ENCODE results near the gene KCNQ5.
A peak's percentile ranks its signal among the peaks of the same experiment; 100 is the strongest.
"Not testable (repeated sequence)": the region's sequence is repeated elsewhere in the genome, so short reads cannot be mapped to it uniquely, and the experiment has no call there.

KCNQ5 gene

GRCh38 chr6:72621291-72622093, at the start of gene KCNQ5:
Gene KCNQ5 (plus strand): TSS chr6:72622064.
- peak; percentile 2 for DNase-seq

- DNase-seq: no peak
These were observed 42.0 kb upstream of the KCNQ5 start for GRCh38 chr6:72579865-72580264.

GRCh38 chr6:72580281-72580940, 41.5 kb upstream of the KCNQ5 start:
- DNase-seq: no peak

- DNase-seq: not testable (repeated sequence)
These were observed 40.9 kb upstream of the KCNQ5 start for GRCh38 chr6:72580950-72581349.

GRCh38 chr6:72588155-72588554, 33.7 kb upstream of the KCNQ5 start:
- no peak for DNase-seq

- DNase-seq: no peak
These were observed 32.8 kb upstream of the KCNQ5 start for GRCh38 chr6:72589096-72589495.

GRCh38 chr6:72595812-72596211, 26.1 kb upstream of the KCNQ5 start:
- DNase-seq: no peak

GRCh38 chr6:72616406-72617015, 5.4 kb upstream of the KCNQ5 start:
- DNase-seq: no peak

- DNase-seq: no peak
These were observed 4.1 kb upstream of the KCNQ5 start for GRCh38 chr6:72617721-72618120.

- peak; percentile 75 for DNase-seq
These were observed 1.8 kb upstream of the KCNQ5 start for GRCh38 chr6:72619883-72620696.

- no peak for DNase-seq
These were observed 983 bp upstream of the KCNQ5 start for GRCh38 chr6:72620871-72621290.

- DNase-seq: peak; percentile 53
These were observed 453 bp downstream of the KCNQ5 start for GRCh38 chr6:72622094-72622940.

- DNase-seq: no peak
These were observed 1.9 kb downstream of the KCNQ5 start for GRCh38 chr6:72623808-72624207.

GRCh38 chr6:72624557-72625160, 2.8 kb downstream of the KCNQ5 start:
- DNase-seq: no peak

GRCh38 chr6:72626126-72626525, 4.3 kb downstream of the KCNQ5 start:
- no peak for DNase-seq

- DNase-seq: no peak
These were observed 5.7 kb downstream of the KCNQ5 start for GRCh38 chr6:72627539-72627938.

GRCh38 chr6:72631480-72631879, 9.6 kb downstream of the KCNQ5 start:
- DNase-seq: no peak

- no peak for DNase-seq
These were observed 13.8 kb downstream of the KCNQ5 start for GRCh38 chr6:72635636-72636035.

GRCh38 chr6:72636215-72636614, 14.4 kb downstream of the KCNQ5 start:
- DNase-seq: no peak

GRCh38 chr6:72636786-72637185, 14.9 kb downstream of the KCNQ5 start:
- DNase-seq: no peak

- DNase-seq: no peak
These were observed 18.2 kb downstream of the KCNQ5 start for GRCh38 chr6:72639920-72640614.

Measured in stimulated activated naive CD4-positive, alpha-beta T cell treated with Interleukin-2 at 50 U/mL for 16 hours (primary cell).